HCT116 (cell line): ENCODE results near the gene ADAM19. TPM values are rescaled to one million over a fixed set of nuclear protein-coding genes. Genes with fewer than 3 reads are reported as not detected.

Experiments used
- ATAC-seq: fragments of 200-7000 bp; cut with Tn5 transposase; 2 replicates; pipeline ENCODE4 v1.9.1; 2020; ENCODE audit warnings: mild to moderate bottlenecking, moderate library complexity
- BruUV-seq: library from RNA; stranded (reverse); fragments of 400-500 nt; replicated peaks from 2 replicates; lab custom pipeline; 2021; lab: Mats Ljungman, UMichigan
- CTCF ChIA-PET: fragments of 300-600 bp; sonication (Branson Sonifier 250); formaldehyde crosslinking; loops from one replicate; lab custom pipeline; 2021; ENCODE audit warnings: antibody characterized with exemption; lab: Charles Lee
- POLR2A ChIA-PET: fragments of 300-600, 350-600 bp; sonication (Branson Sonifier 250); formaldehyde crosslinking; loops from one replicate; lab custom pipeline; 2021; ENCODE audit warnings: antibody characterized with exemption; lab: Charles Lee
- RAD21 ChIA-PET, 2 experiments: fragments of 300-600 bp; sonication (Branson Sonifier 250); formaldehyde crosslinking; loops; one replicate each; lab custom pipeline; 2023; ENCODE audit warnings: low total read pairs in 2 of 2; ENCODE audit not compliant: uncharacterized antibody in 2 of 2, unreplicated experiment in 2 of 2, low non-redundant PET in 1 of 2; lab: Charles Lee
- DNase-seq: peaks from one replicate; pipeline ENCODE4 v3.0.0-alpha.2; 2010; ENCODE audit warnings: low read depth, low spot score
- H2AFZ ChIP-seq: fragments of 200-600 bp; shearing (Covaris generic), sonication (generic); 2 replicates; pipeline ENCODE4 v1.6.1; 2017; ENCODE audit warnings: low read depth, mixed run types, mixed read lengths, antibody characterized with exemption, low read length; ENCODE audit not compliant: poor library complexity, severe bottlenecking
- H3K27ac ChIP-seq: 2 replicates; pipeline ENCODE4 v1.5.1; 2012; ENCODE audit warnings: low read depth, low read length
- H3K27me3 ChIP-seq: fragments of 200-600 bp; sonication (generic); 2 replicates; pipeline ENCODE4 v1.6.1; 2016; ENCODE audit warnings: mixed run types, low read length, mixed read lengths; ENCODE audit not compliant: insufficient read depth
- H3K36me3 ChIP-seq, 2 experiments: fragments of 200-500 bp in 1 of 2; fragments of 200-600 bp in 1 of 2; sonication (Bioruptor generic) in 1 of 2; sonication (generic) in 1 of 2; 2 replicates each; pipeline versions ENCODE4 v1.5.1 to v1.6.1; 2014 to 2016; ENCODE audit warnings: low read length in 2 of 2, inconsistent platforms in 1 of 2, mixed read lengths in 1 of 2, mixed run types in 1 of 2; ENCODE audit not compliant: insufficient read depth in 2 of 2, control insufficient read depth in 1 of 2
- H3K4me1 ChIP-seq, 2 experiments: fragments of 200-600 bp in 1 of 2; sonication (generic) in 1 of 2; 2 replicates each; pipeline versions ENCODE4 v1.5.1 to v1.6.1; 2012 to 2017; ENCODE audit warnings: low read length in 2 of 2, inconsistent platforms in 1 of 2, mild to moderate bottlenecking in 1 of 2, mixed read lengths in 1 of 2, mixed run types in 1 of 2, moderate library complexity in 1 of 2; ENCODE audit not compliant: insufficient read depth in 2 of 2, control insufficient read depth in 1 of 2
- H3K4me2 ChIP-seq: fragments of 200-600 bp; sonication (generic); 2 replicates; pipeline ENCODE4 v1.6.1; 2017; ENCODE audit warnings: mixed run types, low read length, mixed read lengths
- H3K4me3 ChIP-seq, 2 experiments: fragments of 200-600 bp in 1 of 2; sonication (generic) in 1 of 2; replicated peaks in 1 of 2; 2 replicates each; pipeline ENCODE4 v1.5.1; 2011 to 2016; ENCODE audit warnings: low read length in 2 of 2, control low read depth in 1 of 2, low read depth in 1 of 2, mild to moderate bottlenecking in 1 of 2, mixed read lengths in 1 of 2, mixed run types in 1 of 2
- H3K79me2 ChIP-seq: fragments of 200-600 bp; sonication (generic); 2 replicates; pipeline ENCODE4 v1.6.1; 2017; ENCODE audit warnings: mild to moderate bottlenecking, mixed run types, low read length, moderate library complexity, mixed read lengths; ENCODE audit not compliant: insufficient read depth
- H3K9ac ChIP-seq: fragments of 200-600 bp; sonication (generic); 2 replicates; pipeline ENCODE4 v1.6.1; 2016; ENCODE audit warnings: low read length, mixed read lengths
- H3K9me2 ChIP-seq: fragments of 200-600 bp; sonication (generic), shearing (Covaris generic); 2 replicates; pipeline ENCODE4 v1.6.1; 2017; ENCODE audit warnings: mixed run types, mild to moderate bottlenecking, moderate library complexity; ENCODE audit not compliant: insufficient read depth
- H3K9me3 ChIP-seq, 2 experiments: fragments of 200-500 bp in 1 of 2; fragments of 200-600 bp in 1 of 2; sonication (Bioruptor generic) in 1 of 2; sonication (generic) in 1 of 2; 2 replicates each; pipeline ENCODE4 v1.6.1; 2014 to 2017; ENCODE audit warnings: low read length in 2 of 2, mixed read lengths in 2 of 2, inconsistent platforms in 1 of 2, low read depth in 1 of 2, mild to moderate bottlenecking in 1 of 2, mixed run types in 1 of 2, moderate library complexity in 1 of 2; ENCODE audit not compliant: control insufficient read depth in 1 of 2, insufficient read depth in 1 of 2
- H4K20me1 ChIP-seq: fragments of 200-600 bp; sonication (generic), shearing (Covaris generic); 2 replicates; pipeline ENCODE4 v1.6.1; 2017; ENCODE audit warnings: mixed run types, mild to moderate bottlenecking, moderate library complexity; ENCODE audit not compliant: insufficient read depth
- ATF3 ChIP-seq: IDR thresholded peaks from 2 replicates; pipeline ENCODE4 v1.6.1; 2012
- CBX3 ChIP-seq: IDR thresholded peaks from 2 replicates; pipeline ENCODE4 v1.6.1; 2012; ENCODE audit warnings: low read depth
- CEBPB ChIP-seq: IDR thresholded peaks from 2 replicates; pipeline ENCODE4 v1.6.1; 2012; ENCODE audit warnings: low read depth
- CTCF ChIP-seq, 3 experiments: fragments of 200-600 bp in 1 of 3; sonication (generic) in 1 of 3; IDR thresholded peaks in 2 of 3; conservative IDR thresholded peaks in 1 of 3; 2 replicates each; pipeline ENCODE4 v1.5.1; 2012 to 2017; ENCODE audit warnings: low read depth in 2 of 3, low read length in 2 of 3, antibody characterized with exemption in 1 of 3, borderline replicate concordance in 1 of 3, control low read depth in 1 of 3, mild to moderate bottlenecking in 1 of 3, mixed read lengths in 1 of 3, mixed run types in 1 of 3, moderate library complexity in 1 of 3; ENCODE audit not compliant: insufficient read depth in 1 of 3
- EGR1 ChIP-seq: IDR thresholded peaks from 2 replicates; pipeline ENCODE4 v1.6.1; 2012; ENCODE audit warnings: low read depth
- FOSL1 ChIP-seq: IDR thresholded peaks from 2 replicates; pipeline ENCODE4 v1.6.1; 2012; ENCODE audit warnings: low read depth
- JUND ChIP-seq: IDR thresholded peaks from 2 replicates; pipeline ENCODE4 v1.6.1; 2012
- MAX ChIP-seq: IDR thresholded peaks from 2 replicates; pipeline ENCODE4 v1.6.1; 2012
- POLR2A ChIP-seq: IDR thresholded peaks from 2 replicates; pipeline ENCODE4 v1.7.0; 2011; ENCODE audit warnings: borderline replicate concordance; ENCODE audit not compliant: insufficient read depth, insufficient read length; ENCODE audit errors: extremely low read depth
- POLR2AphosphoS5 ChIP-seq: IDR thresholded peaks from 2 replicates; pipeline ENCODE4 v1.6.1; 2011; ENCODE audit warnings: mild to moderate bottlenecking, low read depth, low read length, moderate library complexity
- RAD21 ChIP-seq: IDR thresholded peaks from 2 replicates; pipeline ENCODE4 v1.6.1; 2012; ENCODE audit warnings: low read depth, mild to moderate bottlenecking
- SIN3A ChIP-seq: IDR thresholded peaks from 2 replicates; pipeline ENCODE4 v1.6.1; 2012; ENCODE audit warnings: low read depth
- SP1 ChIP-seq: IDR thresholded peaks from 2 replicates; pipeline ENCODE4 v1.6.1; 2012; ENCODE audit warnings: low read depth
- SRF ChIP-seq: IDR thresholded peaks from 2 replicates; pipeline ENCODE4 v1.6.1; 2012; ENCODE audit warnings: low read depth
- TCF7L2 ChIP-seq: IDR thresholded peaks from 2 replicates; pipeline ENCODE4 v1.7.0; 2011; ENCODE audit warnings: borderline replicate concordance, inconsistent platforms; ENCODE audit not compliant: insufficient read depth, insufficient read length; ENCODE audit errors: extremely low read depth
- YY1 ChIP-seq: IDR thresholded peaks from 2 replicates; pipeline ENCODE4 v1.6.1; 2011; ENCODE audit warnings: low read length, low read depth, moderate library complexity, mild to moderate bottlenecking; ENCODE audit not compliant: insufficient replicate concordance; ENCODE audit errors: extremely low read depth
- ZBTB33 ChIP-seq: IDR thresholded peaks from 2 replicates; pipeline ENCODE4 v1.6.1; 2011; ENCODE audit warnings: mild to moderate bottlenecking, low read length, moderate library complexity; ENCODE audit not compliant: insufficient replicate concordance; ENCODE audit errors: extremely low read depth
- ZFX ChIP-seq: fragments of 450-650 bp; IDR thresholded peaks from 2 replicates; pipeline ENCODE4 v1.6.1; 2017
- ZNF274 ChIP-seq: fragments of 200-500 bp; sonication (Bioruptor generic); IDR thresholded peaks from 2 replicates; pipeline ENCODE4 v1.6.1; 2014; ENCODE audit warnings: mild to moderate bottlenecking, low read depth, low read length, inconsistent platforms
- intact Hi-C: fragments of 100-400 bp; cut with micrococcal nuclease; formaldehyde crosslinking; loops from 2 replicates; pipeline ENCODE4 v1.10.0; 2022
- total RNA-seq: library from RNA; stranded (reverse); gene quantifications from one replicate; pipeline ENCODE4 v1.2.1, GENCODE V29; 2021; ENCODE audit not compliant: unreplicated experiment

ADAM19 gene
- total RNA-seq, 1 experiment from 2014 or later, result 77.3 TPM

GRCh38 chr5:157563373-157563928, 12.1 kb downstream of the ADAM19 start (continued):
- TF ChIP-seq ZNF274 (no peak), SIN3A (no peak), SRF (no peak), POLR2A (no peak), SP1 (no peak), MAX (no peak), FOSL1 (no peak), EGR1 (no peak), POLR2AphosphoS5 (no peak), ZBTB33 (no peak), ZFX (no peak)
- TF ChIP-seq, all 23 proteins: peak for 0

- DNase-seq (no peak), ATAC-seq (no peak)
- RAD21 ChIA-PET, result interaction anchor here in 1 of 2 experiments (0.7 kb wide), 1 partner anchor 160 kb away, joined by 3 read pairs; no protein-coding TSS in a partner anchor
- peaks cover 15 to 47% of the 10 kb centered on the region in 2 experiments for H3K4me1 ChIP-seq
- H3K9me2 ChIP-seq, result no peaks in the 10 kb centered on the region
- no peak overlapping the region for H3K4me3 ChIP-seq
- CTCF ChIA-PET, result no interaction called here
- H4K20me1 ChIP-seq, result no peaks in the 10 kb centered on the region
- no peak overlapping the region for H2AFZ ChIP-seq
- H3K27me3 ChIP-seq, result no peaks in the 10 kb centered on the region
- intact Hi-C loops, result no loop called here
- H3K9ac ChIP-seq, result no peak overlapping the region
- H3K27ac ChIP-seq, result no peak overlapping the region
- H3K9me3 ChIP-seq, result no peaks in the 10 kb centered on the region
- no peak overlapping the region for H3K4me2 ChIP-seq
- BruUV-seq, result no TSS peak
- peaks cover 67% of the 10 kb centered on the region for H3K79me2 ChIP-seq
- H3K36me3 ChIP-seq, result peaks cover 24 to 30% of the 10 kb centered on the region in 2 experiments; a peak in 3 of 4 replicates
- POLR2A ChIA-PET, result no interaction called here
- TF ChIP-seq ZNF274 (no peak), RAD21 (no peak), CTCF (IDR thresholded peaks at IDR 0.05 in 2 of 3, conservative IDR thresholded peaks at IDR 0.05 in 1 of 3; ENCODE audit: borderline replicate concordance in 1 of 3, insufficient read depth in 1 of 3, low read depth in 2 of 3, low read length in 2 of 3) (no peak), ZBTB33 (no peak), CEBPB (no peak), YY1 (no peak), ATF3 (no peak), TCF7L2 (no peak), FOSL1 (no peak), CBX3 (no peak), POLR2A (no peak), SIN3A (no peak), SRF (no peak), JUND (no peak)
Measured at GRCh38 chr5:157562111-157562581, 13.4 kb downstream of the ADAM19 start.
